CD14-positive monocyte (primary cell): ENCODE results near the gene GPD2. TPM values are rescaled to one million over a fixed set of nuclear protein-coding genes. Genes with fewer than 3 reads are reported as not detected.

Experiments
- DNase-seq, 3 donors: peaks; one replicate each; pipeline ENCODE4 v3.0.0-alpha.2; 2011 to 2022
- H2AFZ ChIP-seq: 2 replicates; pipeline ENCODE4 v1.6.0; 2012; ENCODE audit warnings: mild to moderate bottlenecking, low read depth, low read length, inconsistent platforms; ENCODE audit not compliant: insufficient read depth, poor library complexity, severe bottlenecking
- H3K27ac ChIP-seq, 2 donors: 1 replicate in 1 of 2; 2 replicates in 1 of 2; pipeline ENCODE4 v1.5.1; 2012 to 2013; ENCODE audit warnings: low read length in 2 of 2, control low read depth in 1 of 2, inconsistent platforms in 1 of 2, low read depth in 1 of 2, mild to moderate bottlenecking in 1 of 2
- H3K27me3 ChIP-seq, 2 donors: one replicate each; pipeline versions ENCODE4 v1.6.0 to v1.6.1; 2011 to 2013; ENCODE audit warnings: low read length in 2 of 2; ENCODE audit not compliant: control insufficient read depth in 2 of 2, insufficient read depth in 2 of 2
- H3K36me3 ChIP-seq, 2 donors: replicated peaks in 1 of 2; 1 replicate in 1 of 2; 2 replicates in 1 of 2; pipeline versions ENCODE4 v1.5.1 to v1.6.1; 2012 to 2013; ENCODE audit warnings: low read length in 2 of 2, control low read depth in 1 of 2, inconsistent platforms in 1 of 2, mild to moderate bottlenecking in 1 of 2; ENCODE audit not compliant: insufficient read depth in 2 of 2, control insufficient read depth in 1 of 2
- H3K4me1 ChIP-seq, 2 donors: 1 replicate in 1 of 2; 2 replicates in 1 of 2; pipeline versions ENCODE4 v1.5.1 to v1.6.1; 2012 to 2013; ENCODE audit warnings: low read length in 2 of 2, control low read depth in 1 of 2, inconsistent platforms in 1 of 2, mild to moderate bottlenecking in 1 of 2, moderate library complexity in 1 of 2; ENCODE audit not compliant: insufficient read depth in 2 of 2, control insufficient read depth in 1 of 2
- H3K4me2 ChIP-seq: replicated peaks from 2 replicates; pipeline ENCODE3; 2012; ENCODE audit warnings: low read length, moderate library complexity, mild to moderate bottlenecking; ENCODE audit not compliant: poor library complexity, severe bottlenecking; ENCODE audit errors: extremely low read depth
- H3K4me3 ChIP-seq, 3 experiments: fragments of 200-600 bp in 1 of 3; sonication (generic) in 1 of 3; replicated peaks in 1 of 3; 1 replicate in 2 of 3; 2 replicates in 1 of 3; pipeline ENCODE4 v1.5.1; 2011 to 2013; ENCODE audit warnings: low read length in 3 of 3, mild to moderate bottlenecking in 3 of 3, control low read depth in 2 of 3, low read depth in 2 of 3, inconsistent platforms in 1 of 3, moderate library complexity in 1 of 3
- H3K79me2 ChIP-seq: 2 replicates; pipeline ENCODE4 v1.6.0; 2012; ENCODE audit warnings: mild to moderate bottlenecking, control low read depth, inconsistent platforms, low read length, moderate library complexity; ENCODE audit not compliant: insufficient read depth
- H3K9ac ChIP-seq: 2 replicates; pipeline ENCODE4 v1.6.0; 2017; ENCODE audit warnings: low read length, mild to moderate bottlenecking; ENCODE audit not compliant: insufficient read depth, poor library complexity, severe bottlenecking
- H3K9me3 ChIP-seq, 2 donors: replicated peaks in 1 of 2; 1 replicate in 1 of 2; 2 replicates in 1 of 2; pipeline versions ENCODE4 v1.5.1 to v1.6.1; 2012 to 2013; ENCODE audit warnings: low read length in 2 of 2, control low read depth in 1 of 2; ENCODE audit not compliant: control insufficient read depth in 1 of 2, insufficient read depth in 1 of 2
- H4K20me1 ChIP-seq: 2 replicates; pipeline ENCODE4 v1.6.0; 2012; ENCODE audit warnings: mild to moderate bottlenecking, low read length, control low read depth, moderate library complexity; ENCODE audit not compliant: insufficient read depth
- H3K27ac Mint-ChIP-seq, 7 donors: one replicate each; pipeline ENCODE4 v1.8.0; 2020; ENCODE audit warnings: mild to moderate bottlenecking in 7 of 7, mixed read lengths in 7 of 7, moderate library complexity in 6 of 7, inconsistent platforms in 2 of 7
- H3K27me3 Mint-ChIP-seq, 3 donors: one replicate each; pipeline ENCODE4 v1.8.0; 2021 to 2022; ENCODE audit warnings: low read depth in 3 of 3, mild to moderate bottlenecking in 3 of 3, mixed read lengths in 3 of 3, moderate library complexity in 3 of 3, inconsistent platforms in 1 of 3
- H3K36me3 Mint-ChIP-seq, 2 donors: one replicate each; pipeline ENCODE4 v1.8.0; 2020; ENCODE audit warnings: mixed read lengths in 2 of 2, inconsistent platforms in 1 of 2, mild to moderate bottlenecking in 1 of 2
- H3K4me1 Mint-ChIP-seq: one replicate; pipeline ENCODE4 v1.8.0; 2020; ENCODE audit warnings: mild to moderate bottlenecking, mixed read lengths
- H3K4me3 Mint-ChIP-seq, 2 donors: one replicate each; pipeline ENCODE4 v1.8.0; 2020; ENCODE audit warnings: mild to moderate bottlenecking in 2 of 2, mixed read lengths in 2 of 2, moderate library complexity in 1 of 2
- H3K9me3 Mint-ChIP-seq, 7 donors: one replicate each; pipeline ENCODE4 v1.8.0; 2020 to 2022; ENCODE audit warnings: mixed read lengths in 7 of 7, mild to moderate bottlenecking in 6 of 7, moderate library complexity in 6 of 7, inconsistent platforms in 2 of 7
- CTCF ChIP-seq: fragments of 200-600 bp; IDR thresholded peaks from one replicate; pipeline ENCODE4 v1.8.0; 2022; ENCODE audit warnings: antibody characterized with exemption, mild to moderate bottlenecking
- WGBS: methylation state at CpG from one replicate; pipeline ENCODE4 v1.1.5; 2013; ENCODE audit warnings: missing lambda C conversion rate; ENCODE audit not compliant: insufficient coverage; 5-methylcytosine and 5-hydroxymethylcytosine counted together
- intact Hi-C, 2 donors: fragments of 100-400 bp; cut with micrococcal nuclease; formaldehyde crosslinking; loops; one replicate each; pipeline versions ENCODE4 v1.15.0 to v1.15.1; 2023
- polyA plus RNA-seq, 3 donors: library from polyadenylated mRNA; depleted of rRNA in 1 of 3; unstranded in 2 of 3; stranded (reverse) in 1 of 3; fragments of 300-500 nt in 2 of 3; fragments of >200 nt in 1 of 3; fragmentation: Illumina TruSeq in 2 of 3; gene quantifications; 1 replicate in 2 of 3; 2 replicates in 1 of 3; pipeline ENCODE4 v1.2.3, GENCODE V29; 2012 to 2021

GPD2 gene
- polyA plus RNA-seq, 3 donors: 13.4 to 17.1 (median 14.5) TPM

GRCh38 chr2:156476021-156476849, 40.1 kb downstream of the GPD2 start:
- H3K79me2 ChIP-seq: peaks cover 94% of the 10 kb centered on the region
- H3K27ac ChIP-seq: peak overlapping the region in 1 of 2 donors; percentile 24
- no peaks in the 10 kb centered on the region for H3K9me3 ChIP-seq
- WGBS: no CpG with 5 or more reads among the region's 5 CpGs
- no peak overlapping the region for H3K4me3 Mint-ChIP-seq
- H3K27ac Mint-ChIP-seq: peak overlapping the region in 5 of 7 donors; percentile 5 to 84 (median 48)
- no peak overlapping the region for H3K9ac ChIP-seq
- no peaks in the 10 kb centered on the region for H3K9me3 Mint-ChIP-seq
- no peak overlapping the region for H3K4me3 ChIP-seq
- H4K20me1 ChIP-seq: peaks cover 36% of the 10 kb centered on the region
- peaks cover 12 to 49% of the 10 kb centered on the region in 2 donors for H3K36me3 ChIP-seq
- no peak overlapping the region for H2AFZ ChIP-seq
- intact Hi-C loops: no loop called here
- TF ChIP-seq CTCF: no peak
- no peak for DNase-seq
- H3K36me3 Mint-ChIP-seq: peaks cover 23 to 33% of the 10 kb centered on the region in 2 donors
- peaks cover 13 to 28% of the 10 kb centered on the region in 2 donors for H3K4me1 ChIP-seq
- H3K4me1 Mint-ChIP-seq: peaks cover 54% of the 10 kb centered on the region
- H3K27me3 ChIP-seq: no peaks in the 10 kb centered on the region
- no peak overlapping the region for H3K4me2 ChIP-seq
- no peaks in the 10 kb centered on the region for H3K27me3 Mint-ChIP-seq

- Mint-ChIP-seq H3K4me1 (peaks cover 48% of the 10 kb centered on the region), H3K4me3 (no peak overlapping the region), H3K27ac (peak overlapping the region in 5 of 7 donors; percentile 1 to 84 (median 48)), H3K36me3 (peaks cover 23 to 33% of the 10 kb centered on the region in 2 donors), H3K9me3 (no peaks in the 10 kb centered on the region), H3K27me3 (no peaks in the 10 kb centered on the region)
- no peaks in the 10 kb centered on the region for H3K27me3 ChIP-seq
- H3K36me3 ChIP-seq: peaks cover 12 to 54% of the 10 kb centered on the region in 2 donors
- peaks cover 30% of the 10 kb centered on the region for H4K20me1 ChIP-seq
- TF ChIP-seq CTCF: no peak
- H3K79me2 ChIP-seq: peaks cover 94% of the 10 kb centered on the region
- H3K9me3 ChIP-seq: no peaks in the 10 kb centered on the region
- 83% methylated on average over 1 of the region's 2 CpGs for WGBS
- peaks cover 7 to 22% of the 10 kb centered on the region in 2 donors for H3K4me1 ChIP-seq
- no peak overlapping the region for H2AFZ ChIP-seq
- intact Hi-C loops: no loop called here
- peak overlapping the region in 1 of 2 donors; percentile 24 for H3K27ac ChIP-seq
- no peak for DNase-seq
- H3K4me3 ChIP-seq: no peak overlapping the region
- no peak overlapping the region for H3K4me2 ChIP-seq
- no peak overlapping the region for H3K9ac ChIP-seq
Measured at GRCh38 chr2:156476850-156477206, 40.6 kb downstream of the GPD2 start.
